ENCODE measurements around the gene EFHC1.
A peak's percentile ranks its signal among the peaks of the same experiment; 100 is the strongest.

Gene EFHC1

DNA sequence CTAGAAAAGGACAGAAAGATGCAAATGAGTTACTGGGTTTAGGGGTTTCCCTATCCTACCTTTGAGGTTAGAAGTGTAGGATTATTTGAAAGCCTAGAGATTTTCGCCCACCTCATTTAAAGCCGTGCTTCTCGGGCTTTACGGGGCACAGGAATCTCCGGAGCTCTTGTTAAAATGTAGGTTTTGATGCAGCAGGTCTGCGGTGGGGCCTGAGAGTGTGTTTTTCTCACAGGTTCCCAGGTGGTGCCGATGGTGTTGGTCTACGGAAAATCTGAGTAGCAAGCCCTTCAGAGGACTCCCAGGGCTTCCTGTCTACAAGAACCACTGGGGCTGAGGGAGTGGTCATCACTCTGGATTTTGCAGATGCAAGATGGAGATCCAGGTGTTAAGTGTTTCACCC is 109.2 kb downstream of the EFHC1 start:
- Histone ChIP-seq H3K27me3 (ENCODE audit: insufficient read depth, poor library complexity, severe bottlenecking) (no peaks in the 10 kb centered on the region), H3K4me3 (ENCODE audit: severe bottlenecking) (no peak overlapping the region), H3K27ac (ENCODE audit: poor library complexity, severe bottlenecking) (no peak overlapping the region), H3K36me3 (ENCODE audit: low read depth) (peaks cover 18% of the 10 kb centered on the region), H3K4me1 (ENCODE audit: insufficient read depth, poor library complexity, severe bottlenecking) (peaks cover 11% of the 10 kb centered on the region), H3K9me3 (ENCODE audit: severe bottlenecking) (no peaks in the 10 kb centered on the region)
- ATAC-seq (ENCODE audit: low read depth) = no peak
- DNase-seq (ENCODE audit: low spot score) = no peak
- TF ChIP-seq, protein P1, sequence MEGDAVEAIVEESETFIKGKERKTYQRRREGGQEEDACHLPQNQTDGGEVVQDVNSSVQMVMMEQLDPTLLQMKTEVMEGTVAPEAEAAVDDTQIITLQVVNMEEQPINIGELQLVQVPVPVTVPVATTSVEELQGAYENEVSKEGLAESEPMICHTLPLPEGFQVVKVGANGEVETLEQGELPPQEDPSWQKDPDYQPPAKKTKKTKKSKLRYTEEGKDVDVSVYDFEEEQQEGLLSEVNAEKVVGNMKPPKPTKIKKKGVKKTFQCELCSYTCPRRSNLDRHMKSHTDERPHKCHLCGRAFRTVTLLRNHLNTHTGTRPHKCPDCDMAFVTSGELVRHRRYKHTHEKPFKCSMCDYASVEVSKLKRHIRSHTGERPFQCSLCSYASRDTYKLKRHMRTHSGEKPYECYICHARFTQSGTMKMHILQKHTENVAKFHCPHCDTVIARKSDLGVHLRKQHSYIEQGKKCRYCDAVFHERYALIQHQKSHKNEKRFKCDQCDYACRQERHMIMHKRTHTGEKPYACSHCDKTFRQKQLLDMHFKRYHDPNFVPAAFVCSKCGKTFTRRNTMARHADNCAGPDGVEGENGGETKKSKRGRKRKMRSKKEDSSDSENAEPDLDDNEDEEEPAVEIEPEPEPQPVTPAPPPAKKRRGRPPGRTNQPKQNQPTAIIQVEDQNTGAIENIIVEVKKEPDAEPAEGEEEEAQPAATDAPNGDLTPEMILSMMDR (IDR thresholded peaks at IDR 0.05; ENCODE audit: poor library complexity, severe bottlenecking) = no peak

DNA sequence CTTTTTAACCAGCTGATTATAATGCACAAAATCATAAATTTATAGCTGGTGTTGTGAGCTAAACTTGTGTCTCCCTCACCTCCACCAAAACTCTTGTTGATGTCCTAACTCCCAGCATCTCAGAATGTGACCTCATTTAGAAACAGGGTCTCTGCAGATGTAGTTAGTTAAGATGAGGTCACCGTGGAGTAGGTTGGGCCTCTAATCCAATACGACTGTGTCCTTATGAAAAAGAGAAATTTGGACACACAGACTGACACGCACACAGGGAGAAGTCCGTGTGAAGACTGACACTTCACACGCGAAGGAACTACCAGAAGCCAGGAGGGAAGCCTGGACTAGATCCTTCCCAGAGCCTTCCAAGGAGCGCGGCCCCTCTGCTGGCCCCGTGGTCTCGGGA is 110.2 kb downstream of the EFHC1 start:
- H3K4me3 ChIP-seq (ENCODE audit: severe bottlenecking) = no peak overlapping the region
- TF ChIP-seq, protein P1 (IDR thresholded peaks at IDR 0.05; ENCODE audit: poor library complexity, severe bottlenecking) = no peak
- DNase-seq (ENCODE audit: low spot score) (no peak), ATAC-seq (ENCODE audit: low read depth) (no peak)
- no peaks in the 10 kb centered on the region for H3K9me3 ChIP-seq (ENCODE audit: severe bottlenecking)
- no peak overlapping the region for H3K27ac ChIP-seq (ENCODE audit: poor library complexity, severe bottlenecking)
- peaks cover 28% of the 10 kb centered on the region for H3K36me3 ChIP-seq (ENCODE audit: low read depth)
- H3K27me3 ChIP-seq (ENCODE audit: insufficient read depth, poor library complexity, severe bottlenecking) = no peaks in the 10 kb centered on the region
- H3K4me1 ChIP-seq (ENCODE audit: insufficient read depth, poor library complexity, severe bottlenecking) = peaks cover 9% of the 10 kb centered on the region

DNA sequence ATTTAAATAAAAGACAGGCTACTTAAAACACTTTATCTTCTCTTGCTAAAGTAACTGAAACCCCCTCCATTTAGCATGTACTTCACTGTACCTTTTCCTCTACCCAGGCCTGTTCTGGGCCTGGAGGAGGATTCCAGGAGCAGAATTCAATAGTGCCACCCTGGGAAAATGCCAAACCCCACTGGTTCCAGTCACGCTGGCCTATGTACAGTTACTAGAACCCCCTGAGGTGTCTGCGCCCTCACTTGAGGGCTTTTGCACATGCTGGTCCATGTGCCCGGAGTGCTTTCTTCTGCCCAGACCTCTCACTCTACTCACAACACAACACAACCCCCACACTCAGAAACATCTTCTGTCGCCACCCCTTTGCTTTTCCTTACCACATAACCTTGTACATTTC is 111.3 kb downstream of the EFHC1 start:
- no peak for ATAC-seq (ENCODE audit: low read depth)
- Histone ChIP-seq H3K36me3 (ENCODE audit: low read depth) (peaks cover 33% of the 10 kb centered on the region), H3K27me3 (ENCODE audit: insufficient read depth, poor library complexity, severe bottlenecking) (no peaks in the 10 kb centered on the region), H3K27ac (ENCODE audit: poor library complexity, severe bottlenecking) (peak overlapping the region; percentile 5), H3K4me3 (ENCODE audit: severe bottlenecking) (no peak overlapping the region), H3K9me3 (ENCODE audit: severe bottlenecking) (no peaks in the 10 kb centered on the region), H3K4me1 (ENCODE audit: insufficient read depth, poor library complexity, severe bottlenecking) (peaks cover 13% of the 10 kb centered on the region)
- TF ChIP-seq, protein P1 (IDR thresholded peaks at IDR 0.05; ENCODE audit: poor library complexity, severe bottlenecking) = no peak
- no peak for DNase-seq (ENCODE audit: low spot score)

DNA sequence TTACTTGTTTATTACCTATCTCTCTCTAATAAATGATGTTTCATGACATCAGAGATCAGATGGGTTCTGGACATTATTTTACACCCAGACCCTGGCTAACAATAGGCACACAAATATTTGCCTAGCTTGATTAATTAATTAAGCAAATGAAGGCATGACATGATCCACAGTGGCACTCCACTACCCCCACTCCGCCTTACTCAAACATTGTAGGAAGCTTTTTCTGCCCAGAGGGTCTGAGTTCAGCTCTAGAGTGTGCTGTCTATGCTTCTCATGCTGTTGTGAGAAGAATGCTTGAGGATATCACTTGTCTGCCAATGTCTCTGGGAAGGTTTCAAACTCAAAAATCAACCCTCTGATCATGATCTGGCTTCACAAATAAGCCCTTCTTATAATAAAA is 111.7 kb downstream of the EFHC1 start:
- ATAC-seq (ENCODE audit: low read depth) (no peak), DNase-seq (ENCODE audit: low spot score) (no peak)
- H3K4me3 ChIP-seq (ENCODE audit: severe bottlenecking) = no peak overlapping the region
- no peaks in the 10 kb centered on the region for H3K9me3 ChIP-seq (ENCODE audit: severe bottlenecking)
- no peaks in the 10 kb centered on the region for H3K27me3 ChIP-seq (ENCODE audit: insufficient read depth, poor library complexity, severe bottlenecking)
- TF ChIP-seq, protein P1 (IDR thresholded peaks at IDR 0.05; ENCODE audit: poor library complexity, severe bottlenecking) = no peak
- H3K36me3 ChIP-seq (ENCODE audit: low read depth) = peaks cover 33% of the 10 kb centered on the region
- H3K27ac ChIP-seq (ENCODE audit: poor library complexity, severe bottlenecking) = peak overlapping the region; percentile 5
- H3K4me1 ChIP-seq (ENCODE audit: insufficient read depth, poor library complexity, severe bottlenecking) = peaks cover 17% of the 10 kb centered on the region

DNA sequence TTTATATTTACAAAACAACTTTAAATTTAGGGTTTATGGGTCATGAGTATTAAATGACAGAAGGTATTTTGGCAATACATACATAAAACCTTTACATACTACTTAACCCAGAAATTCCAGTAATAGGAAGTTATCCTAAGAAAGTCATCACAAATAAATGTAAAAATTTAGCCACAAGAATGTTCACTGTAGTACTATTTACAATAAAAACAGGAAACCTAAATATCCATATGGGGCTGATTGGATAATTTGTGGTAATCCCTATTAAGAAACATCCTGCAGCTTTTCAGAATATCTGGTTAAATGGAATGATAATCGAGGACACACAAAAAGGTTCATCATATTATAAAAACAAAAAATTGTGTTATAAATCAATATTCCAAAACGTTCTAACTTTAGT is 112.3 kb downstream of the EFHC1 start:
- Histone ChIP-seq H3K27ac (ENCODE audit: poor library complexity, severe bottlenecking) (peak overlapping the region; percentile 27), H3K9me3 (ENCODE audit: severe bottlenecking) (no peaks in the 10 kb centered on the region), H3K4me3 (ENCODE audit: severe bottlenecking) (no peak overlapping the region), H3K4me1 (ENCODE audit: insufficient read depth, poor library complexity, severe bottlenecking) (peaks cover 24% of the 10 kb centered on the region), H3K36me3 (ENCODE audit: low read depth) (peaks cover 33% of the 10 kb centered on the region), H3K27me3 (ENCODE audit: insufficient read depth, poor library complexity, severe bottlenecking) (no peaks in the 10 kb centered on the region)
- no peak for DNase-seq (ENCODE audit: low spot score)
- no peak for ATAC-seq (ENCODE audit: low read depth)
- TF ChIP-seq, protein P1 (IDR thresholded peaks at IDR 0.05; ENCODE audit: poor library complexity, severe bottlenecking) = no peak

All from RWPE2 (cell line).